H1 (cell line): ENCODE measurements around the gene RABL2B. TPM values are rescaled to one million over a fixed set of nuclear protein-coding genes. Genes with fewer than 3 reads are reported as not detected.

Experiments
- CTCF ChIA-PET: fragments of 300-600 bp; sonication (Branson Sonifier 250); formaldehyde crosslinking; loops from one replicate; lab custom pipeline; 2021; ENCODE audit not compliant: partially characterized antibody; lab: Charles Lee
- POLR2A ChIA-PET: fragments of 300-600 bp; sonication (Branson Sonifier 250); formaldehyde crosslinking; loops from one replicate; lab custom pipeline; 2021; ENCODE audit warnings: inconsistent platforms; ENCODE audit not compliant: partially characterized antibody; lab: Charles Lee
- DNase-seq, 2 experiments: peaks; one replicate each; pipeline versions ENCODE4 v3.0.0 to v3.0.0-alpha.2; 2010 to 2022; ENCODE audit warnings: low spot score in 2 of 2, low read depth in 1 of 2, mixed read lengths in 1 of 2
- FAIRE-seq: peaks from 2 replicates; lab custom pipeline; 2011; peaks lifted over from hg19 to GRCh38; lab: Jason Lieb, UNC
- H2AFZ ChIP-seq: 2 replicates; pipeline ENCODE4 v1.8.1; 2012; ENCODE audit warnings: low read length, inconsistent platforms
- H2AK5ac ChIP-seq: 2 replicates; pipeline ENCODE4 v1.6.1; 2013; ENCODE audit warnings: low read depth, low read length
- H2BK120ac ChIP-seq: replicated peaks from 2 replicates; pipeline ENCODE3; 2013; ENCODE audit warnings: low read depth, low read length, inconsistent platforms
- H2BK12ac ChIP-seq: 2 replicates; pipeline ENCODE4 v1.6.1; 2013; ENCODE audit warnings: low read depth, low read length
- H2BK15ac ChIP-seq: 2 replicates; pipeline ENCODE4 v1.6.1; 2013; ENCODE audit warnings: low read length
- H2BK20ac ChIP-seq: 2 replicates; pipeline ENCODE4 v1.6.1; 2013; ENCODE audit warnings: low read length
- H2BK5ac ChIP-seq: 2 replicates; pipeline ENCODE4 v1.6.1; 2013; ENCODE audit warnings: low read depth, low read length
- H3K14ac ChIP-seq: 2 replicates; pipeline ENCODE4 v1.6.1; 2013; ENCODE audit warnings: inconsistent platforms; ENCODE audit not compliant: insufficient read length
- H3K18ac ChIP-seq: 2 replicates; pipeline ENCODE4 v1.6.1; 2013; ENCODE audit warnings: low read length; ENCODE audit errors: extremely low read depth
- H3K23ac ChIP-seq: 2 replicates; pipeline ENCODE4 v1.6.1; 2013; ENCODE audit warnings: inconsistent platforms; ENCODE audit not compliant: insufficient read length
- H3K23me2 ChIP-seq: 2 replicates; pipeline ENCODE4 v1.6.1; 2013; ENCODE audit warnings: low read depth, low read length
- H3K27ac ChIP-seq: 2 replicates; pipeline ENCODE4 v1.6.1; 2011; ENCODE audit warnings: low read depth, low read length, inconsistent platforms
- H3K27me3 ChIP-seq, 4 experiments: replicated peaks in 1 of 4; 1 replicate in 1 of 4; 2 replicates in 3 of 4; pipeline versions ENCODE4 v1.6.1 to v1.8.1; 2011 to 2013; ENCODE audit warnings: low read length in 3 of 4, mild to moderate bottlenecking in 3 of 4, inconsistent platforms in 2 of 4, mixed read lengths in 2 of 4, moderate library complexity in 1 of 4; ENCODE audit not compliant: control insufficient read depth in 3 of 4, insufficient read depth in 3 of 4; ENCODE audit errors: extremely low read depth in 1 of 4
- H3K36me3 ChIP-seq, 4 experiments: 2 replicates each; pipeline versions ENCODE4 v1.6.1 to v1.8.1; 2011 to 2013; ENCODE audit warnings: mild to moderate bottlenecking in 4 of 4, low read length in 3 of 4, moderate library complexity in 2 of 4, control low read depth in 1 of 4, inconsistent platforms in 1 of 4; ENCODE audit not compliant: insufficient read depth in 4 of 4, control insufficient read depth in 2 of 4
- H3K4ac ChIP-seq: replicated peaks from 2 replicates; pipeline ENCODE3; 2013; ENCODE audit warnings: low read length, low read depth, mixed read lengths, inconsistent platforms; ENCODE audit not compliant: insufficient read length
- H3K4me1 ChIP-seq, 4 experiments: replicated peaks in 1 of 4; 1 replicate in 1 of 4; 2 replicates in 3 of 4; pipeline versions ENCODE4 v1.6.1 to v1.8.1; 2011 to 2013; ENCODE audit warnings: low read length in 3 of 4, inconsistent platforms in 2 of 4, mixed read lengths in 1 of 4; ENCODE audit not compliant: insufficient read depth in 4 of 4, control insufficient read depth in 3 of 4
- H3K4me2 ChIP-seq, 2 experiments: 2 replicates each; pipeline versions ENCODE4 v1.6.1 to v1.8.1; 2011 to 2013; ENCODE audit warnings: low read depth in 2 of 2, low read length in 2 of 2, control low read depth in 1 of 2, inconsistent platforms in 1 of 2, mild to moderate bottlenecking in 1 of 2; ENCODE audit not compliant: insufficient read depth in 1 of 2
- H3K4me3 ChIP-seq, 4 experiments: fragments of 200-600, 300-600 bp in 1 of 4; sonication (generic), shearing (Covaris generic), sonication (Bioruptor Twin) in 1 of 4; 2 replicates each; pipeline versions ENCODE4 v1.5.1 to v1.8.1; 2011 to 2016; ENCODE audit warnings: low read length in 4 of 4, low read depth in 3 of 4, control low read depth in 2 of 4, inconsistent platforms in 2 of 4, mild to moderate bottlenecking in 2 of 4, mixed read lengths in 1 of 4, moderate library complexity in 1 of 4; ENCODE audit not compliant: insufficient read depth in 2 of 4; ENCODE audit errors: extremely low read depth in 1 of 4
- H3K56ac ChIP-seq: replicated peaks from 2 replicates; pipeline ENCODE3; 2013; ENCODE audit warnings: low read depth, mild to moderate bottlenecking, mixed read lengths, low read length, inconsistent platforms; ENCODE audit not compliant: insufficient read length
- H3K79me1 ChIP-seq: 2 replicates; pipeline ENCODE4 v1.6.1; 2013; ENCODE audit warnings: low read depth, low read length, control low read depth
- H3K79me2 ChIP-seq, 2 experiments: 2 replicates each; pipeline versions ENCODE4 v1.6.1 to v1.8.1; 2012 to 2013; ENCODE audit warnings: low read length in 2 of 2, mild to moderate bottlenecking in 2 of 2, inconsistent platforms in 1 of 2; ENCODE audit not compliant: insufficient read depth in 2 of 2, control insufficient read depth in 1 of 2
- H3K9ac ChIP-seq, 4 experiments: replicated peaks in 1 of 4; 1 replicate in 1 of 4; 2 replicates in 3 of 4; pipeline versions ENCODE4 v1.6.1 to v1.8.1; 2011 to 2013; ENCODE audit warnings: low read depth in 3 of 4, low read length in 3 of 4, control low read depth in 2 of 4, mild to moderate bottlenecking in 2 of 4, moderate library complexity in 2 of 4, inconsistent platforms in 1 of 4; ENCODE audit errors: extremely low read depth in 1 of 4
- H3K9me3 ChIP-seq, 2 experiments: 2 replicates each; pipeline versions ENCODE4 v1.6.1 to v1.8.1; 2012 to 2013; ENCODE audit warnings: mild to moderate bottlenecking in 2 of 2, moderate library complexity in 2 of 2, control low read depth in 1 of 2, inconsistent platforms in 1 of 2, low read depth in 1 of 2, low read length in 1 of 2, mixed read lengths in 1 of 2; ENCODE audit not compliant: insufficient read depth in 2 of 2
- H4K20me1 ChIP-seq, 2 experiments: replicated peaks in 1 of 2; 2 replicates each; pipeline versions ENCODE3 to v1.8.1; 2011 to 2013; ENCODE audit warnings: inconsistent platforms in 2 of 2, low read length in 2 of 2, mild to moderate bottlenecking in 1 of 2; ENCODE audit not compliant: insufficient read depth in 2 of 2, control insufficient read depth in 1 of 2
- H4K5ac ChIP-seq: 2 replicates; pipeline ENCODE4 v1.6.1; 2013; ENCODE audit warnings: low read length, low read depth, mixed read lengths, inconsistent platforms; ENCODE audit not compliant: insufficient read length
- H4K8ac ChIP-seq: 2 replicates; pipeline ENCODE4 v1.8.0; 2013; ENCODE audit warnings: mild to moderate bottlenecking, moderate library complexity, low read length, inconsistent platforms; ENCODE audit not compliant: insufficient read depth; ENCODE audit errors: extremely low read depth
- H4K91ac ChIP-seq: replicated peaks from 2 replicates; pipeline ENCODE3; 2013; ENCODE audit warnings: low read length, mixed read lengths, inconsistent platforms; ENCODE audit not compliant: insufficient read length
- ASH2L ChIP-seq: fragments of 200-600, 300-600 bp; sonication (generic); IDR thresholded peaks from one replicate; pipeline ENCODE4 v1.7.1; 2017; ENCODE audit warnings: low read length
- ATF2 ChIP-seq: IDR thresholded peaks from 2 replicates; pipeline ENCODE4 v1.6.1; 2012; ENCODE audit warnings: low read length, inconsistent platforms
- ATF3 ChIP-seq: IDR thresholded peaks from 2 replicates; pipeline ENCODE4 v1.6.1; 2011; ENCODE audit warnings: low read depth, mild to moderate bottlenecking, low read length; ENCODE audit not compliant: insufficient read depth
- CHD1 ChIP-seq: IDR thresholded peaks from 2 replicates; pipeline ENCODE4 v1.6.1; 2012; ENCODE audit warnings: low read depth, low read length, improper control_type of control experiment
- CTBP2 ChIP-seq: IDR thresholded peaks from 2 replicates; pipeline ENCODE4 v1.7.0; 2011; ENCODE audit warnings: borderline replicate concordance, mild to moderate bottlenecking, moderate library complexity, mixed read lengths, low read length; ENCODE audit not compliant: insufficient read depth, insufficient read length
- KDM4A ChIP-seq: IDR thresholded peaks from one replicate; pipeline ENCODE4 v1.7.1; 2012; ENCODE audit warnings: low read depth, mild to moderate bottlenecking, moderate library complexity, low read length, inconsistent platforms; ENCODE audit not compliant: severe bottlenecking
- MAX ChIP-seq: IDR thresholded peaks from 2 replicates; pipeline ENCODE4 v1.6.1; 2012; ENCODE audit warnings: inconsistent platforms
- POLR2AphosphoS5 ChIP-seq: IDR thresholded peaks from 2 replicates; pipeline ENCODE4 v1.6.1; 2011; ENCODE audit warnings: low read depth, low read length
- RFX5 ChIP-seq: IDR thresholded peaks from 2 replicates; pipeline ENCODE4 v1.6.1; 2011; ENCODE audit warnings: low read depth, low read length, improper control_type of control experiment, borderline replicate concordance
- SUZ12 ChIP-seq: fragments of 200-600 bp; sonication (generic); IDR thresholded peaks from 2 replicates; pipeline ENCODE4 v1.6.1; 2012; ENCODE audit warnings: mild to moderate bottlenecking, inconsistent platforms, low read length, moderate library complexity, mixed read lengths
- WGBS, 2 experiments: shearing (Covaris generic) in 1 of 2; methylation state at CpG; one replicate each; pipeline versions ENCODE4 v1.1.6 to v1.1.7; 2013 to 2015; ENCODE audit warnings: low lambda C conversion rate in 2 of 2, mixed read lengths in 2 of 2, inconsistent platforms in 1 of 2, low coverage in 1 of 2, missing lambda C conversion rate in 1 of 2; ENCODE audit not compliant: insufficient replicate concordance in 2 of 2, insufficient coverage in 1 of 2, insufficient read length in 1 of 2; ENCODE audit errors: extremely low coverage in 1 of 2, missing lambda C conversion rate in 1 of 2; 5-methylcytosine and 5-hydroxymethylcytosine counted together
- polyA plus RNA-seq, 7 experiments: library from polyadenylated mRNA; depleted of rRNA in 3 of 7; stranded (reverse) in 5 of 7; unstranded in 2 of 7; fragments of >200 nt in 5 of 7; fragments of 200-250 nt in 2 of 7; gene quantifications; 1 replicate in 5 of 7; 2 replicates in 1 of 7; 4 replicates in 1 of 7; pipeline versions ENCODE4 v1.2.1 to v1.2.3, GENCODE V29; 2011 to 2013; ENCODE audit warnings: missing spikeins in 2 of 7, mixed read lengths in 2 of 7
- total RNA-seq: library from RNA; stranded (reverse); fragmentation: NEBNext Ultra II Directional; extraction: Animal tissue kit (Norgen Biotek cat#: 25700); gene quantifications from 2 replicates; pipeline ENCODE4 v1.2.1, GENCODE V29; 2021

RABL2B gene
- total and polyA plus RNA-seq, 2 of the 8 experiments (the other 6 are each of a cell fraction or from before 2014, with no cell fraction given): 16.2 to 26.5 TPM

- Histone ChIP-seq H3K4me1 (peaks cover 0 to 6% (median 0%) of the 10 kb centered on the region in 4 experiments; a peak in 2 of 7 replicates), H4K20me1 (peaks cover 13 to 24% of the 10 kb centered on the region in 2 experiments), H3K36me3 (peaks cover 0 to 7% (median 2%) of the 10 kb centered on the region in 4 experiments; a peak in 3 of 8 replicates), H3K4me2 (no peak overlapping the region), H2AFZ (no peak overlapping the region), H2BK120ac (no peak overlapping the region), H3K14ac (no peak overlapping the region), H2BK5ac (no peak overlapping the region), H3K9me3 (no peaks in the 10 kb centered on the region), H3K79me2 (no peaks in the 10 kb centered on the region), H2BK15ac (no peak overlapping the region), H3K18ac (no peak overlapping the region), H2BK12ac (no peak overlapping the region), H3K4me3 (no peak overlapping the region), H3K27ac (no peak overlapping the region), H3K27me3 (peaks cover 29 to 57% (median 45%) of the 10 kb centered on the region in 4 experiments), H4K8ac (no peak overlapping the region)
- no peak for DNase-seq
- POLR2A ChIA-PET: no interaction called here
- CTCF ChIA-PET: interaction anchor here (1.3 to 1.7 kb wide), 2 partner anchors 17 to 51 kb away, joined by 3 to 5 read pairs; no protein-coding TSS in a partner anchor
- TF ChIP-seq CHD1: no peak
- no peak for TF ChIP-seq ASH2L
- no peak for TF ChIP-seq ATF3
- no peak for TF ChIP-seq SUZ12
- TF ChIP-seq RFX5: no peak
- TF ChIP-seq ATF2: no peak
- TF ChIP-seq CTBP2: no peak
- TF ChIP-seq POLR2AphosphoS5: no peak
- no peak for TF ChIP-seq KDM4A
- no peak for TF ChIP-seq MAX
- TF ChIP-seq, all 59 proteins: peak for 0
- Histone ChIP-seq H2BK20ac (no peak overlapping the region), H2AK5ac (no peak overlapping the region), H3K4ac (no peak overlapping the region), H3K23ac (no peak overlapping the region), H3K56ac (no peak overlapping the region), H3K23me2 (peaks cover 1% of the 10 kb centered on the region; the same call in 1 of the 2 replicates), H4K5ac (no peak overlapping the region), H3K79me1 (no peaks in the 10 kb centered on the region), H3K9ac (no peak overlapping the region), H4K91ac (no peak overlapping the region)
- WGBS, 2 experiments: 74% methylated on average over 6 of the region's 7 CpGs; no CpG with 5 or more reads in 1 of the 2 experiments
- FAIRE-seq: no peak
Observed at GRCh38 chr22:50723991-50724390, 59.4 kb downstream of the RABL2B start.
